Measurements from ENCODE around the gene SLC35F1.

DNA sequence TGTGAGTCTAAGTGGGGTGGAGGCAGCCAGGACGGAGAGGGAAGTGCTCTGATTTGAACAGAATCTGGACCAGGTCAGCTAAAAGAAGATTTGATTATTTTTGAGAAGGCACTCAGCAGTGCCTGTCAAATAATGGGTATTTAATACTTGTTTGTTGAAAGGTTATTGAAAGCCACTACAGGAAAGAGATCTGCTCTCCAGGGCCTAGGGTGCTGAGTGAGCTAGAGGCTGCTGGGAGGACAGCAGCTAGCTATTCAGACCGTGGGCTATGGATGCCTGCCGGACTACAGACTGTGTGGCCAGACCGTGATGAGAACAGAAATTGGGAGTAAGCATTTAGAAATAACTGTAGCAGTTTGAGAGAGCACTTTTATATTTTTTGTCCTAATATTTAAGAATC lies 8.8 kb downstream of the SLC35F1 start:
- TF ChIP-seq, protein P1, sequence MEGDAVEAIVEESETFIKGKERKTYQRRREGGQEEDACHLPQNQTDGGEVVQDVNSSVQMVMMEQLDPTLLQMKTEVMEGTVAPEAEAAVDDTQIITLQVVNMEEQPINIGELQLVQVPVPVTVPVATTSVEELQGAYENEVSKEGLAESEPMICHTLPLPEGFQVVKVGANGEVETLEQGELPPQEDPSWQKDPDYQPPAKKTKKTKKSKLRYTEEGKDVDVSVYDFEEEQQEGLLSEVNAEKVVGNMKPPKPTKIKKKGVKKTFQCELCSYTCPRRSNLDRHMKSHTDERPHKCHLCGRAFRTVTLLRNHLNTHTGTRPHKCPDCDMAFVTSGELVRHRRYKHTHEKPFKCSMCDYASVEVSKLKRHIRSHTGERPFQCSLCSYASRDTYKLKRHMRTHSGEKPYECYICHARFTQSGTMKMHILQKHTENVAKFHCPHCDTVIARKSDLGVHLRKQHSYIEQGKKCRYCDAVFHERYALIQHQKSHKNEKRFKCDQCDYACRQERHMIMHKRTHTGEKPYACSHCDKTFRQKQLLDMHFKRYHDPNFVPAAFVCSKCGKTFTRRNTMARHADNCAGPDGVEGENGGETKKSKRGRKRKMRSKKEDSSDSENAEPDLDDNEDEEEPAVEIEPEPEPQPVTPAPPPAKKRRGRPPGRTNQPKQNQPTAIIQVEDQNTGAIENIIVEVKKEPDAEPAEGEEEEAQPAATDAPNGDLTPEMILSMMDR (IDR thresholded peaks at IDR 0.05) = no peak
- TF ChIP-seq POLR2A (IDR thresholded peaks at IDR 0.05) = no peak

Measured in testis (tissue), 2 donors.